Lower lobe of right lung (tissue), 2 donors: Measurements from ENCODE around the gene RMP24. TPM values are rescaled to one million over a fixed set of nuclear protein-coding genes. Genes with fewer than 3 reads are reported as not detected.

ENCODE experiments used
- ATAC-seq, 2 donors: fragments of 200-7000 bp; cut with Tn5 transposase; one replicate each; pipeline ENCODE4 v1.9.1; 2020 to 2022; ENCODE audit warnings: mild to moderate bottlenecking in 2 of 2, moderate library complexity in 2 of 2
- DNase-seq: peaks from one replicate; pipeline ENCODE4 v3.0.0-alpha.2; 2020
- H3K27ac ChIP-seq: fragments of 200-600 bp; one replicate; pipeline ENCODE4 v1.8.0; 2022
- H3K27me3 ChIP-seq: fragments of 200-600 bp; one replicate; pipeline ENCODE4 v1.8.0; 2022; ENCODE audit warnings: low read depth
- H3K36me3 ChIP-seq: fragments of 200-600 bp; one replicate; pipeline ENCODE4 v1.8.0; 2022; ENCODE audit warnings: mild to moderate bottlenecking
- H3K4me1 ChIP-seq: fragments of 200-600 bp; one replicate; pipeline ENCODE4 v1.8.0; 2022
- H3K4me3 ChIP-seq: fragments of 200-600 bp; one replicate; pipeline ENCODE4 v1.8.0; 2022; ENCODE audit warnings: mild to moderate bottlenecking
- H3K9me3 ChIP-seq: fragments of 200-600 bp; one replicate; pipeline ENCODE4 v1.8.0; 2022
- intact Hi-C: fragments of 100-400 bp; cut with DNase I; formaldehyde crosslinking; loops from one replicate; pipeline ENCODE4 v1.11.0; 2022
- microRNA-seq: library from miRNA; unstranded; fragments of <30 nt; microRNA quantifications from one replicate; pipeline ENCODE4 v1.2.0, GENCODE V29; 2020; ENCODE audit warnings: borderline number of aligned reads
- total RNA-seq: library from RNA; stranded (reverse); fragmentation: NEBNext Ultra II Directional; extraction: Animal tissue kit (Norgen Biotek cat#: 25700); gene quantifications from one replicate; pipeline ENCODE4 v1.2.1, GENCODE V29; 2021
- TF ChIP-seq, protein P1 (sequence below): fragments of 200-600 bp; IDR thresholded peaks from one replicate; pipeline ENCODE4 v1.8.0; 2022; ENCODE audit warnings: antibody characterized with exemption, mild to moderate bottlenecking
- donor health status: DM: no; HTN: yes; CAD: no; lungs with severe emphysema.

Gene RMP24

DNA sequence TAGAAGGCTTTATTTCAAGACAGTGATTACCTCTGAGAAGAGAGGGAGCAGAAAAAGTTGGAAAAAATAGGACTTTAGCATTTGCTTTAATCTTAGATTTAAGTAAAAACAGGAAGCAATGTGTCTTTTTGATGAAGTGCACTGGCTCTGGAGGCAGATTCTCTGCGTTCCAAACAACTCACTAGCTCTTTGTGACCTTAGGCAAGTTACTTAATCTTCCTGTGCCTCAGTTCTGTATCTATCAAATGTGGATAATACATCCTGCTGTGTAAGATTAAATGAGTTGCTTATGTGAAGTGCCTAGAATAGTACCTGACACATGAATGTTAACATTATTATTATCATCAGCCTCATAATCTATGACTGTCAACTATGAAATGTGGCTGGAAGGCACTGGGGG lies 52.5 kb downstream of the RMP24 start:
- intact Hi-C loops, result no loop called here
- no peaks in the 10 kb centered on the region for H3K4me1 ChIP-seq
- H3K27ac ChIP-seq, result no peak overlapping the region
- no peak for DNase-seq
- ATAC-seq, result no peak
- H3K9me3 ChIP-seq, result no peaks in the 10 kb centered on the region
- TF ChIP-seq, protein P1, sequence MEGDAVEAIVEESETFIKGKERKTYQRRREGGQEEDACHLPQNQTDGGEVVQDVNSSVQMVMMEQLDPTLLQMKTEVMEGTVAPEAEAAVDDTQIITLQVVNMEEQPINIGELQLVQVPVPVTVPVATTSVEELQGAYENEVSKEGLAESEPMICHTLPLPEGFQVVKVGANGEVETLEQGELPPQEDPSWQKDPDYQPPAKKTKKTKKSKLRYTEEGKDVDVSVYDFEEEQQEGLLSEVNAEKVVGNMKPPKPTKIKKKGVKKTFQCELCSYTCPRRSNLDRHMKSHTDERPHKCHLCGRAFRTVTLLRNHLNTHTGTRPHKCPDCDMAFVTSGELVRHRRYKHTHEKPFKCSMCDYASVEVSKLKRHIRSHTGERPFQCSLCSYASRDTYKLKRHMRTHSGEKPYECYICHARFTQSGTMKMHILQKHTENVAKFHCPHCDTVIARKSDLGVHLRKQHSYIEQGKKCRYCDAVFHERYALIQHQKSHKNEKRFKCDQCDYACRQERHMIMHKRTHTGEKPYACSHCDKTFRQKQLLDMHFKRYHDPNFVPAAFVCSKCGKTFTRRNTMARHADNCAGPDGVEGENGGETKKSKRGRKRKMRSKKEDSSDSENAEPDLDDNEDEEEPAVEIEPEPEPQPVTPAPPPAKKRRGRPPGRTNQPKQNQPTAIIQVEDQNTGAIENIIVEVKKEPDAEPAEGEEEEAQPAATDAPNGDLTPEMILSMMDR, result no peak
- H3K27me3 ChIP-seq, result no peaks in the 10 kb centered on the region
- no peak overlapping the region for H3K4me3 ChIP-seq
- H3K36me3 ChIP-seq, result peaks cover 42% of the 10 kb centered on the region

DNA sequence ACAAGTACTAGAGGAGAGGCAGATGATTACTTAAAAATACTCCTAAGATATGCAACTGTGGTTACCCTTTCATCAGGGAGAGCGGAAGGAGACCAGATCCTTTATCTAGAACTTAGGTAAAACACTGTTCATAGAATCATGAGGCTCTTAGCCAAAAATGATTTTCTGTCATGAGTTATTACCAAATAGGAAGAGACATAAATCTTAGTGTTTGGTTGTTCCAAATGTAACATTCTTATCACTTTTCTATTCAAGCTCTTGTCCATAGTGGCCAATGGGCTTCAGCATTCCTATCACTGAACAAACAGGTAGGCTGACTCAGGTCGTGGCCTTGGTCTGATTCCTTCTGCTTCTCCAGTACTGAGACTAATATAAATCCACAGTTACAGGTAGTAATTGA lies 56.4 kb downstream of the RMP24 start:
- peaks cover 53% of the 10 kb centered on the region for H3K36me3 ChIP-seq

More for the DNA sequence above, 56.4 kb downstream of the RMP24 start:
- ATAC-seq (no peak), DNase-seq (no peak)
- Histone ChIP-seq H3K27me3 (no peaks in the 10 kb centered on the region), H3K4me1 (no peaks in the 10 kb centered on the region), H3K27ac (no peak overlapping the region), H3K4me3 (no peak overlapping the region), H3K9me3 (no peaks in the 10 kb centered on the region)
- intact Hi-C loops, result no loop called here
- TF ChIP-seq, protein P1, result no peak

Small RNA genes within 50 kb of the gene (microRNA-seq; reads per million reads assigned to microRNA genes)
- not detected for gene MIR3929

Other genes with a start within 250 kb of the RMP24 start
- gene RPRD1A, start 94.9 kb downstream of the RMP24 start, total RNA-seq, result 39.1 TPM
- 28.9 TPM for gene SLC39A6, start 156.7 kb downstream of the RMP24 start, total RNA-seq
- 62.2 TPM for gene ELP2, start 157.2 kb downstream of the RMP24 start, total RNA-seq
- gene MOCOS, start 214.8 kb downstream of the RMP24 start, total RNA-seq, result 4.2 TPM